HepG2 (cell line): ENCODE measurements around the gene SFXN5. TPM values are rescaled to one million over a fixed set of nuclear protein-coding genes. Genes with fewer than 3 reads are reported as not detected.
A peak's percentile ranks its signal among the peaks of the same experiment; 100 is the strongest.

Experiments used
- ATAC-seq: fragments of 200-7000 bp; cut with Tn5 transposase; 3 replicates; pipeline ENCODE4 v1.9.1; 2020; ENCODE audit warnings: mild to moderate bottlenecking, moderate library complexity
- BruUV-seq: library from RNA; stranded (reverse); fragments of 400-500 nt; replicated peaks from 2 replicates; lab custom pipeline; 2021; lab: Mats Ljungman, UMichigan
- CTCF ChIA-PET: fragments of 300-600 bp; formaldehyde crosslinking; extraction: SDS; loops from one replicate; lab custom pipeline; 2021; ENCODE audit warnings: low total read pairs, inconsistent platforms, low intra/inter-chr PET ratio; lab: Yijun Ruan, JAX
- POLR2A ChIA-PET: fragments of 350-600 bp; sonication (Branson Sonifier 250); formaldehyde crosslinking; loops from one replicate; lab custom pipeline; 2020; ENCODE audit warnings: antibody characterized with exemption, inconsistent platforms; lab: Yijun Ruan, JAX
- DNase-seq: peaks from one replicate; pipeline ENCODE4 v3.0.0-alpha.2; 2015; ENCODE audit warnings: low spot score
- FAIRE-seq: peaks from 3 replicates; lab custom pipeline; 2011; peaks lifted over from hg19 to GRCh38; lab: Jason Lieb, UNC
- H2AFZ ChIP-seq: one replicate; pipeline ENCODE4 v1.6.1; 2011; ENCODE audit warnings: low read length, inconsistent platforms
- H3K27ac ChIP-seq: fragments of 300-600 bp; 3 replicates; pipeline ENCODE4 v1.8.0; 2011; ENCODE audit warnings: mixed run types, mild to moderate bottlenecking, mixed read lengths, low read length, inconsistent platforms; ENCODE audit not compliant: insufficient read depth; ENCODE audit errors: extremely low read length
- H3K27me3 ChIP-seq, 2 experiments: fragments of 200-600 bp in 1 of 2; 2 replicates in 1 of 2; 3 replicates in 1 of 2; pipeline versions ENCODE4 v1.6.0 to v1.8.0; 2011; ENCODE audit warnings: low read length in 2 of 2, mild to moderate bottlenecking in 2 of 2, moderate library complexity in 2 of 2, inconsistent platforms in 1 of 2; ENCODE audit not compliant: insufficient read depth in 2 of 2, control insufficient read depth in 1 of 2
- H3K36me3 ChIP-seq, 2 experiments: fragments of 200-600 bp in 1 of 2; replicated peaks in 1 of 2; 2 replicates in 1 of 2; 3 replicates in 1 of 2; pipeline versions ENCODE4 v1.5.1 to v1.8.0; 2011; ENCODE audit warnings: low read length in 2 of 2, inconsistent platforms in 1 of 2; ENCODE audit not compliant: insufficient read depth in 2 of 2, control insufficient read depth in 1 of 2
- H3K4me1 ChIP-seq: 2 replicates; pipeline ENCODE4 v1.5.1; 2012; ENCODE audit warnings: low read length, inconsistent platforms; ENCODE audit not compliant: insufficient read depth
- H3K4me2 ChIP-seq: 2 replicates; pipeline ENCODE4 v1.6.0; 2011; ENCODE audit warnings: low read depth, low read length, inconsistent platforms
- H3K4me3 ChIP-seq, 3 experiments: fragments of 200-600 bp in 1 of 3; sonication (generic), shearing (Covaris generic) in 1 of 3; replicated peaks in 1 of 3; 2 replicates each; pipeline ENCODE4 v1.5.1; 2011 to 2016; ENCODE audit warnings: low read length in 3 of 3, inconsistent platforms in 2 of 3, low read depth in 2 of 3, mild to moderate bottlenecking in 2 of 3, control low read depth in 1 of 3, mixed read lengths in 1 of 3; ENCODE audit not compliant: insufficient read depth in 1 of 3
- H3K79me2 ChIP-seq: one replicate; pipeline ENCODE4 v1.6.1; 2011; ENCODE audit warnings: low read length, inconsistent platforms; ENCODE audit not compliant: insufficient read depth
- H3K9ac ChIP-seq: 2 replicates; pipeline ENCODE4 v1.6.0; 2011; ENCODE audit warnings: mild to moderate bottlenecking, low read depth, low read length, inconsistent platforms; ENCODE audit not compliant: insufficient read depth
- H3K9me3 ChIP-seq: 2 replicates; pipeline ENCODE4 v1.5.1; 2012; ENCODE audit warnings: mild to moderate bottlenecking, low read length
- H4K20me1 ChIP-seq: 2 replicates; pipeline ENCODE4 v1.6.0; 2011; ENCODE audit warnings: inconsistent platforms, mild to moderate bottlenecking, low read length, moderate library complexity; ENCODE audit not compliant: insufficient read depth
- CBX2 ChIP-seq, 2 experiments: fragments of 200-600 bp in 1 of 2; sonication (generic); formaldehyde crosslinking in 1 of 2; IDR thresholded peaks; 2 replicates each; pipeline versions ENCODE4 v1.7.0 to v1.8.1; 2018 to 2022; ENCODE audit warnings: low read depth in 2 of 2, low read length in 1 of 2, mild to moderate bottlenecking in 1 of 2, missing genetic modification reagents in 1 of 2
- HMGA1 ChIP-seq: sonication (generic); formaldehyde crosslinking; conservative IDR thresholded peaks from 2 replicates; pipeline ENCODE4 v1.4.0; 2020; ENCODE audit warnings: missing genetic modification reagents
- HMGXB4 ChIP-seq, 2 experiments: sonication (generic) in 1 of 2; formaldehyde crosslinking in 1 of 2; IDR thresholded peaks; 2 replicates each; pipeline versions ENCODE4 v1.4.0 to v1.6.1; 2018 to 2020; ENCODE audit warnings: missing genetic modification reagents in 2 of 2, borderline replicate concordance in 1 of 2, low read depth in 1 of 2, mild to moderate bottlenecking in 1 of 2, missing biosample characterization in 1 of 2
- KLF13 ChIP-seq: sonication (generic); formaldehyde crosslinking; IDR thresholded peaks from 2 replicates; pipeline ENCODE4 v1.4.0; 2020; ENCODE audit warnings: mild to moderate bottlenecking, missing genetic modification reagents
- MAFK ChIP-seq, 2 experiments: IDR thresholded peaks in 1 of 2; conservative IDR thresholded peaks in 1 of 2; 2 replicates each; pipeline ENCODE4 v1.6.1; 2011; ENCODE audit warnings: improper control_type of control experiment in 2 of 2, low read length in 2 of 2
- MEF2D ChIP-seq: sonication (generic); formaldehyde crosslinking; IDR thresholded peaks from 2 replicates; pipeline ENCODE4 v1.5.1; 2020; ENCODE audit warnings: mild to moderate bottlenecking, missing genetic modification reagents
- MZF1 ChIP-seq: sonication (generic); formaldehyde crosslinking; IDR thresholded peaks from 2 replicates; pipeline ENCODE4 v1.8.1; 2023; ENCODE audit warnings: mild to moderate bottlenecking, missing genetic modification reagents, borderline replicate concordance
- NFE2L1 ChIP-seq: sonication (generic); formaldehyde crosslinking; IDR thresholded peaks from 2 replicates; pipeline ENCODE4 v1.4.0; 2020; ENCODE audit warnings: missing genetic modification reagents, mild to moderate bottlenecking, borderline replicate concordance
- NR1H2 ChIP-seq: sonication (generic); formaldehyde crosslinking; IDR thresholded peaks from 2 replicates; pipeline ENCODE4 v1.8.1; 2022; ENCODE audit warnings: low read depth, missing genetic modification reagents, borderline replicate concordance
- PRPF4 ChIP-seq: fragments of 200-400 bp; formaldehyde crosslinking; IDR thresholded peaks from 2 replicates; pipeline ENCODE4 v1.6.1; 2016; ENCODE audit warnings: low read length, low read depth; ENCODE audit not compliant: poor library complexity, severe bottlenecking
- RCOR2 ChIP-seq: IDR thresholded peaks from 2 replicates; pipeline ENCODE4 v1.6.1; 2016; ENCODE audit warnings: missing biosample characterization, missing genetic modification reagents
- RNF2 ChIP-seq: fragments of 450-650 bp; conservative IDR thresholded peaks from 2 replicates; pipeline ENCODE4 v1.6.1; 2016; ENCODE audit warnings: low read depth
- SATB2 ChIP-seq: sonication (generic); formaldehyde crosslinking; IDR thresholded peaks from 2 replicates; pipeline ENCODE4 v1.5.0; 2020; ENCODE audit warnings: missing genetic modification reagents
- SIX4 ChIP-seq: sonication (generic); formaldehyde crosslinking; IDR thresholded peaks from 2 replicates; pipeline ENCODE4 v1.4.0; 2020; ENCODE audit warnings: missing genetic modification reagents
- ZFP36 ChIP-seq: fragments of 150-350 bp; IDR thresholded peaks from 2 replicates; pipeline ENCODE4 v1.6.1; 2018; ENCODE audit warnings: borderline replicate concordance, low read length, low read depth; ENCODE audit not compliant: partially characterized antibody
- ZNF710 ChIP-seq: sonication (generic); formaldehyde crosslinking; IDR thresholded peaks from 2 replicates; pipeline ENCODE4 v1.5.0; 2020; ENCODE audit warnings: mild to moderate bottlenecking, missing genetic modification reagents, borderline replicate concordance
- ZNF749 ChIP-seq: sonication (generic); formaldehyde crosslinking; IDR thresholded peaks from 2 replicates; pipeline ENCODE4 v1.8.0; 2022; ENCODE audit warnings: mild to moderate bottlenecking, missing genetic modification reagents, moderate library complexity, borderline replicate concordance
- WGBS: methylation state at CpG from one replicate; pipeline ENCODE4 v1.1.6; 2017; ENCODE audit warnings: low lambda C conversion rate; 5-methylcytosine and 5-hydroxymethylcytosine counted together
- in situ Hi-C: cut with HindIII; loops from 2 replicates; pipeline ENCODE4 v1.10.0; 2017; ENCODE audit warnings: low pct_unique_long_range_greater_than_20kb; ENCODE audit not compliant: extremely low pct_ligation_motif_present
- intact Hi-C: fragments of 100-400 bp; cut with micrococcal nuclease; formaldehyde crosslinking; loops from one replicate; pipeline ENCODE4 v1.10.0; 2022; ENCODE audit not compliant: unreplicated experiment
- polyA plus RNA-seq, 8 experiments: library from polyadenylated mRNA; depleted of rRNA in 3 of 8; stranded (reverse) in 7 of 8; unstranded in 1 of 8; fragments of >200 nt; fragmentation: Illumina TruSeq in 4 of 8; extraction: Trizol in 4 of 8; gene quantifications; 2 replicates each; pipeline versions ENCODE4 v1.2.1 to v1.2.3, GENCODE V29; 2011 to 2016; ENCODE audit warnings: low read depth in 4 of 8, missing spikeins in 1 of 8, mixed read lengths in 1 of 8; ENCODE audit not compliant: insufficient read depth in 1 of 8
- total RNA-seq, 5 experiments: library from RNA; depleted of rRNA; stranded (reverse); fragments of >200 nt; fragmentation: Illumina TruSeq; extraction: Trizol; gene quantifications; 2 replicates each; pipeline ENCODE4 v1.2.3, GENCODE V29; 2016; ENCODE audit warnings: low read depth in 1 of 5
- TF ChIP-seq, protein P1 (sequence below): sonication (generic); formaldehyde crosslinking; IDR thresholded peaks from 2 replicates; pipeline ENCODE4 v1.9.0; 2021; ENCODE audit warnings: missing genetic modification reagents, borderline replicate concordance

SFXN5 gene
- total and polyA plus RNA-seq, 2 of the 13 experiments (the other 11 are each of a cell fraction or from before 2014, with no cell fraction given), result 34.9 to 37.4 TPM

DNA sequence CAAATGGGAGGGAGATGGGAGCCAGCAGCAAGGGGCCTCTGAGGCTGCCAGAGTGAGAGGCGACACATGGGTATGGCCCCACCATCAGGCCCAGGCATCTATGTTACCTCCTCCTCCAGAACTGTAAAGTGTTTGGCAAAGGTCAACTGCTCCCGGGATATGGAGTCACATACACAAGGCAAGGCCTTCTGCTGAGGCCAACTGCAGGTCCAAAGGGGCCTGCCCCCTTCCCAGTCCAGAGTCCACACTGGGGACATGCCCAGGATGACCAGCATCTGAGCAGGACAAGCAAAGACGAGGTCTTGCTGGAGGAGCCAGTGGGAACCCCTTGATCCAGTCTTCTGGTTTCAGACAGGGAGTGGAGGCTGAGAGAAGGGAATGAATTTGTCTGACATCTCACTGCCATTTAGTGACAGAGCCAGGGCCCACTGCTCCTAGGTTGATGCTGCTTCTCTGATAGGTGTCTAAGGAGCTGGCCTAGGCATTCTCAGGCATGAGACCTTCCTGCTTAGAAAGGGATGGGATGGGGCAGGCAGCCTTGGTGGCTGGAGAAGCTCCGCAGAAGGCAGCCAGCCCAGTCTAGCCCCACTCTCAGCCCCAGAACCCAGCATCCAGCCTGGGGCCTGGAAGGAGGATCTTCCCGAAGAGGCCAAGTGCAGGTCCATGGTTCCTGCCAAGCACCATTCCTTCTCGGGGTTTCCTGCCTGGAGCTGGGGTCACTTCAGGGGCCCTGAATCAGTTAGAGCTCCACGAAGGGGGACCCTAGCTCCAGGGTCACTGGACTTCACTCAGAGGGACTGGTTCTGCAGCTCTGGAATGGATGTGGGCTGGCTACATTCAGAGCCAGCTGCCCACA lies 127.7 kb downstream of the SFXN5 start:
- 71% methylated on average over 6 of the region's 7 CpGs for WGBS
- Histone ChIP-seq H3K4me3 (no peak overlapping the region), H3K9me3 (no peaks in the 10 kb centered on the region), H3K9ac (no peak overlapping the region), H3K79me2 (no peaks in the 10 kb centered on the region), H3K27me3 (no peaks in the 10 kb centered on the region), H3K27ac (peak overlapping the region; percentile 26), H3K4me2 (peak overlapping the region; percentile 47; the same call in 1 of the 2 replicates), H3K36me3 (no peaks in the 10 kb centered on the region; a peak in 1 of 5 replicates), H4K20me1 (peaks cover 4% of the 10 kb centered on the region; the same call in 1 of the 2 replicates), H2AFZ (no peak overlapping the region), H3K4me1 (peaks cover 16% of the 10 kb centered on the region)
- peak; percentile 33 for DNase-seq
- FAIRE-seq, result peak; percentile 86
- intact Hi-C loops (no loop called here), in situ Hi-C loops (no loop called here)
- BruUV-seq, result no TSS peak
- CTCF ChIA-PET, result no interaction called here
- ATAC-seq, result peak; percentile 77
- POLR2A ChIA-PET, result no interaction called here
- no peak for TF ChIP-seq ZNF749 (CRISPR knock-in tag)
- TF ChIP-seq, protein P1, sequence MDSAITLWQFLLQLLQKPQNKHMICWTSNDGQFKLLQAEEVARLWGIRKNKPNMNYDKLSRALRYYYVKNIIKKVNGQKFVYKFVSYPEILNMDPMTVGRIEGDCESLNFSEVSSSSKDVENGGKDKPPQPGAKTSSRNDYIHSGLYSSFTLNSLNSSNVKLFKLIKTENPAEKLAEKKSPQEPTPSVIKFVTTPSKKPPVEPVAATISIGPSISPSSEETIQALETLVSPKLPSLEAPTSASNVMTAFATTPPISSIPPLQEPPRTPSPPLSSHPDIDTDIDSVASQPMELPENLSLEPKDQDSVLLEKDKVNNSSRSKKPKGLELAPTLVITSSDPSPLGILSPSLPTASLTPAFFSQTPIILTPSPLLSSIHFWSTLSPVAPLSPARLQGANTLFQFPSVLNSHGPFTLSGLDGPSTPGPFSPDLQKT, result no peak
- no peak for TF ChIP-seq NR1H2
- TF ChIP-seq ZFP36, result no peak
- no peak for TF ChIP-seq RNF2
- TF ChIP-seq PRPF4, result no peak
- TF ChIP-seq MZF1, result no peak
- TF ChIP-seq NFE2L1 (CRISPR knock-in tag), result no peak
- no peak for TF ChIP-seq KLF13 (CRISPR knock-in tag)
- no peak for TF ChIP-seq CBX2 (IDR thresholded peaks at IDR 0.05; ENCODE audit: low read depth, low read length)
- TF ChIP-seq CBX2 (CRISPR knock-in tag; IDR thresholded peaks at IDR 0.05; ENCODE audit: low read depth), result no peak
- TF ChIP-seq MAFK (conservative IDR thresholded peaks at IDR 0.05 in 1 of 2, IDR thresholded peaks at IDR 0.05 in 1 of 2; ENCODE audit: low read length in 2 of 2), result no peak
- no peak for TF ChIP-seq SIX4 (CRISPR knock-in tag)
- no peak for TF ChIP-seq HMGXB4 (CRISPR knock-in tag; IDR thresholded peaks at IDR 0.05; ENCODE audit: borderline replicate concordance in 1 of 2, low read depth in 1 of 2)
- TF ChIP-seq MEF2D (CRISPR knock-in tag), result no peak
- no peak for TF ChIP-seq ZNF710
- TF ChIP-seq RCOR2 (CRISPR knock-in tag), result no peak
- no peak for TF ChIP-seq HMGA1 (CRISPR knock-in tag)
- no peak for TF ChIP-seq SATB2 (CRISPR knock-in tag)
